Measurements from ENCODE around the gene GRIN2C. TPM values are rescaled to one million over a fixed set of nuclear protein-coding genes. Genes with fewer than 3 reads are reported as not detected.

The GRIN2C gene
- polyA plus RNA-seq, 4 donors: 0.17 to 0.35 (median 0.21) TPM

- DNase-seq (ENCODE audit: low read depth in 4 of 4, low spot score in 2 of 4): no peak
Observed at GRCh38 chr17:74851612-74852236, 8.0 kb downstream of the GRIN2C start.

GRCh38 chr17:74850914-74851313 is 8.8 kb downstream of the GRIN2C start:
- DNase-seq (ENCODE audit: low read depth in 4 of 4, low spot score in 2 of 4): no peak

DNA sequence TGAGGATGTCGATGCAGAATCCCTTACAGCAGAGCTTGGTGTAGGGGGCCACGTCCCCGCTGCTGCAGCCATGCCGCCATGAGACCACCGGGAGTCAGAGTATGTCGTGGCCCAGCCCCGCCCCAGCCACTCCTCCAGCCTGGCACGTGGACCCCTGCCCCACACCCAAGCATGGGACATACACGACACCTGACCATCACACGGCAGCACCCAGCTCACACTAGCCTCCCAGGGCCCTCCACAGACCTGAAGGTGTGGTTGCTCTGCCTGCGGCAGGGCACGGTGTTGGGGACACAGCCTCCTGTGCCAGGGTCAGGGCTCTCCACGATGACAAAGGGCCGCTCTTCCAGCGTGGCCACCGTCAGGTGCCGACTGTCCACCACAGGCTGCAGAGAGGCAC is 9.4 kb downstream of the GRIN2C start:
- no peak for DNase-seq (ENCODE audit: low read depth in 4 of 4, low spot score in 2 of 4)

- DNase-seq (ENCODE audit: low read depth in 4 of 4, low spot score in 2 of 4): no peak
Observed at GRCh38 chr17:74848656-74849399, 10.9 kb downstream of the GRIN2C start.

DNA sequence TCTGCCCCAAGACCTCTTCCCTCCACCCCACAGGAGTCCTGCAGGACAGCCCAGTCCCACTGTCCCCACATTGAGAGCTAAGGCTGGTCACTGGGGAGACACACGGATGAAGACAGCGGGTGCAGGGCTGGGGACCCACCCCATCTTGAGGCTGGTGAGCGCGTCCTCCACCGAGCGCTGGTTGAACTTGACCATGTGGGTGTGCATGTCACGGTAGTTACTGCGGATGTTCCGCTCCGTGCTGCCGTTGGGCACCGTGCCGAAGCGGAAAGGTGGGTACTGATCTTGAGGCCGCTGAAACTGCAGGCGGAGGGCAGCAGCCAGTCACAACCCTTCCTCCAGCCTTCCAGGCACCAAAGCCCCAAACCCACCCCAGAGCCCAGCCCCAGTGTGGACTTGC is 13.1 kb downstream of the GRIN2C start:
- no peak for DNase-seq (ENCODE audit: low read depth in 4 of 4, low spot score in 2 of 4)

- no peak for DNase-seq (ENCODE audit: low read depth in 4 of 4, low spot score in 2 of 4)
Observed at GRCh38 chr17:74843352-74843627, 16.4 kb downstream of the GRIN2C start.

- DNase-seq (ENCODE audit: low read depth in 4 of 4, low spot score in 2 of 4): no peak
Observed at GRCh38 chr17:74842599-74843351, 16.9 kb downstream of the GRIN2C start.

- DNase-seq (ENCODE audit: low read depth in 4 of 4, low spot score in 2 of 4): no peak
Observed at GRCh38 chr17:74842146-74842598, 17.5 kb downstream of the GRIN2C start.

GRCh38 chr17:74840989-74841666 is 18.6 kb downstream of the GRIN2C start:
- DNase-seq (ENCODE audit: low read depth in 4 of 4, low spot score in 2 of 4): no peak

GRCh38 chr17:74839990-74840852 is 19.5 kb downstream of the GRIN2C start:
- no peak for DNase-seq (ENCODE audit: low read depth in 4 of 4, low spot score in 2 of 4)

DNA sequence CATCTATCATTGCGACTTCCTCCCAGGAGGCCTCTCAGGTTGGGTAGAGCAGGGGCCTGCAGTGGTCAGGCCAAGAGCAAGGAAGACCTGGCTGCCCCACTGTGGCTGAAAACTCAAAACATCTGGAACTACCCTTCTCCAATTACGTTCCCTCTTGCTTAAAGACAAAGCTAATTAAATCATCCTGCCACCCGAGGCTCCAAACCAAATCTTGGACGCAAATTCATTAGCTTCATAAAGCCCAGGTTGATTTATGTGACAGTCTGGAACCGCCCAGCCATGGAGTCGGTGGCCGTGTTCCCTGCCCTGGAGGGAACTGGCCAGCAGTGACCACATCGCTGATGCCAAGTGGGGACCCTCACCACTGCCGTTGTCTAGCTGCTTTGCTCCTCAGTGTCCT is 21.4 kb downstream of the GRIN2C start:
- DNase-seq (ENCODE audit: low read depth in 4 of 4, low spot score in 2 of 4): no peak

GRCh38 chr17:74836691-74837467 is 22.8 kb downstream of the GRIN2C start:
- DNase-seq (ENCODE audit: low read depth in 4 of 4, low spot score in 2 of 4): no peak

GRCh38 chr17:74836191-74836590 is 23.5 kb downstream of the GRIN2C start:
- no peak for DNase-seq (ENCODE audit: low read depth in 4 of 4, low spot score in 2 of 4)

DNA sequence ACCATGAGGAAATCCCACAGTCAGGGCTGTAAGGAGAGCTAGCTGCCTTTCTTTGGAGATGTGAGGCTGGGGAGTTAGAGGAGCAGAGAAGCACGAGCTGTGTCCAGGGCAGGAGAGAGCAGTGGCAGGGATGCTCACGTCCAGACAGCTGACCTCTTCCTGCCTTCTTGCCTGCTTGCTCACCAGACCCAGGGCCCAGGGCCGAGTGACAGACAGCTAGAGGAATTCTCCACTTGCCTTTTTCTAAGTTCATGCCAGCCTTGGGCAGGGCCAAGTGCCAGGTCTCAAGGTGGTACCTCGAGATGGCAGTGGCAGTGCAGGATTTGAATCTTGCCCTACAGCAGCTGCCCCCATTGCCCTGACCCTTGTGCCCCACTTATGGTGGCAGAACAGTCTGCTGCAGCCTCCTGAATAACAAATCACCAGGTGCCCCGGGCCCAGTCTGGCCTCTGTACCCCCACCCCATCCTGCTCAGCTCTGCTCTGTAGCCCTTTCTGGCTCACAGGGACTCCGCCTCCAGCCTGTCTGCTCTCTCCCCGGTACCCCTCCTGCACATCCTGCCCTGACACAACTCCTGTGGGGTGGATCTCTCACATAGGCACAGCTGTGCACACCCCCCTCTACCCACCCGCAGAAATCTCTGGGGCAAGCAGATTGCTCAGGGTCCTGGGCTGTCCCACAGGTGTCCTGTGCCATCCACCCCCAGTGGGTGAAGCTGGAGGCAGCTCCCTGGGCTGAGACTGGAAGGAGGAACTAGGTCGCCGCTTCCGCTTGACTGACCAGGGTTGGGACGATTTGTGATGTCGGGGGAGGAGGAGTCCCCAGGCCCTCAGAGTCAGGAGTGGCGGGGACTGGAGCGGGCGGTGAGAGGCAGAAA is 25.9 kb downstream of the GRIN2C start:
- no peak for DNase-seq (ENCODE audit: low read depth in 4 of 4, low spot score in 2 of 4)

- no peak for DNase-seq (ENCODE audit: low read depth in 4 of 4, low spot score in 2 of 4)
Observed at GRCh38 chr17:74832421-74832820, 27.3 kb downstream of the GRIN2C start.

DNA sequence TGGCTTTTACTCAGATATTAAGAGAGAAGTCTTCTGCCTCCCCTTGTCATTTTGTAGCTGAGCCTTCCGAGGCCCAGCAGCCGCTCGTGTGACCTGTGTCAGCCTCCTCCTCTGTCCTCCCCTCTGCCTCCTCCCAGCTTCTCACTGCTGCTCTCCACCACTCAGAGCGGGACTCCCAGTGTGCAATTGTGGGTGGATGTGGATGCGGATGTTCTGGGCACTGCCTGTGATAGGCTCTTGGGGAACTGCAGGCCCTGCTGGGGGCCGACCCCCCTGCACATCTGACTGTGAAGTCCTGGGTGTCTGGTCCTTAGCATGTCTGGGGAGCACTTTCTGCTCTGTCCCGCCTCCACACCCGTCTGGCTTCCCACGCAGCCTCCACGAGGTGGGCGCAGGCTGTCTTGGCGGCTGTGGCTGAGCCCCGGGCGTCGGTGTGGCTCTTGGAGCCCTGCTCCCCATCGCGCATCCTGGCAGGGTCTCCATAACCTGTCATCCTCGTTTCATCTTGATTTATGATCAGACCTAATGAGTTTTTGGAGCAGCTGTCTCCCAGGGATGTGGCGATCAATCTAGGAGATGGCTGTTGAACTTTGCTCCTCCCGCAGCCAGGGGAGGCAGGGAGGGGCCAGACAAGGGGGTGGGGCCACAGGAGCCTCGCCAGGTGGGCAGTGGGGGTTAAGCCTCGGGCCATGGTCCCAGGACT is 28.1 kb downstream of the GRIN2C start:
- no peak for DNase-seq (ENCODE audit: low read depth in 4 of 4, low spot score in 2 of 4)

GRCh38 chr17:74830861-74831260 is 28.8 kb downstream of the GRIN2C start:
- DNase-seq (ENCODE audit: low read depth in 4 of 4, low spot score in 2 of 4): no peak

GRCh38 chr17:74827800-74828199 is 31.9 kb downstream of the GRIN2C start:
- no peak for DNase-seq (ENCODE audit: low read depth in 4 of 4, low spot score in 2 of 4)
